ENCODE results near the gene DDX56.

DNA sequence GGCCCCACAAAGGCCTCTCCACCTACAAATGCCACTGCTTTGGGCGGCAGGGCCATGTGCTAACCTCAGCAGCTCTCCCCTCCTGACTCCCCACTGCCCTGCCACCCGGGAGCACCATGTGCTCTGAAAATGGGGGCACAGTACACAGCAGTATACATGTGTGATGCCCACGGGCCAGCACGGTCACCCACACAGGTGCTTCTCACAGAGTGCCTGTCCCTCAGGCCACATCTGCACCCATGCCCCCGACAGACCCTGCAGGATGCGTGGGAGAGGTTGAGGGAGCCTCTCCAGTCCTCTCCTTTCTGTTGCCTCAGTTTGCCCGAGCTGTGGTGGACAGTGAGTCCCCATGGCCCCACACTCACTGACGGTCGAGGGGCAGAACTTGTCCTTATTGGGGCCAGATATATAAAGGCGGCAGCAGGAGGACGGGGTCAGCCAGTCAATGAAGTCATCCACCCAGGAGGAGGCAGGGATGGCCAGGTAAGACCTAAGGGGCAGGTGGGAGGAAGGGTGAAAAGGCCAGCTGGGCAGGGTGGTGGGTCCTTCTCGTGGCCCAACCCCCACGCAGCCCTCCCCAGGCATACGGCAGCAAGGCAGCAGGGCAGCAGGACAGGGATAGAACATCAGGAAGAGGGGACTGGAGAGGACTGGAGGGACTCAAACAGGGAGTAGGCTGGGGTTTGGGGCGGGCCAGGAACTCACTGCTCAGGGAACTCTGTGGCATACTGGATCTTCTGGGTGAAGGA lies 52.2 kb downstream of the DDX56 start:
- TF ChIP-seq EZH2phosphoT487 (IDR thresholded peaks at IDR 0.05; ENCODE audit: borderline replicate concordance) = no peak
- TF ChIP-seq, protein P1, sequence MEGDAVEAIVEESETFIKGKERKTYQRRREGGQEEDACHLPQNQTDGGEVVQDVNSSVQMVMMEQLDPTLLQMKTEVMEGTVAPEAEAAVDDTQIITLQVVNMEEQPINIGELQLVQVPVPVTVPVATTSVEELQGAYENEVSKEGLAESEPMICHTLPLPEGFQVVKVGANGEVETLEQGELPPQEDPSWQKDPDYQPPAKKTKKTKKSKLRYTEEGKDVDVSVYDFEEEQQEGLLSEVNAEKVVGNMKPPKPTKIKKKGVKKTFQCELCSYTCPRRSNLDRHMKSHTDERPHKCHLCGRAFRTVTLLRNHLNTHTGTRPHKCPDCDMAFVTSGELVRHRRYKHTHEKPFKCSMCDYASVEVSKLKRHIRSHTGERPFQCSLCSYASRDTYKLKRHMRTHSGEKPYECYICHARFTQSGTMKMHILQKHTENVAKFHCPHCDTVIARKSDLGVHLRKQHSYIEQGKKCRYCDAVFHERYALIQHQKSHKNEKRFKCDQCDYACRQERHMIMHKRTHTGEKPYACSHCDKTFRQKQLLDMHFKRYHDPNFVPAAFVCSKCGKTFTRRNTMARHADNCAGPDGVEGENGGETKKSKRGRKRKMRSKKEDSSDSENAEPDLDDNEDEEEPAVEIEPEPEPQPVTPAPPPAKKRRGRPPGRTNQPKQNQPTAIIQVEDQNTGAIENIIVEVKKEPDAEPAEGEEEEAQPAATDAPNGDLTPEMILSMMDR (conservative IDR thresholded peaks at IDR 0.05; ENCODE audit: low read length) = no peak
